Measurements from ENCODE around the gene DCDC2C. TPM values are rescaled to one million over a fixed set of nuclear protein-coding genes. Genes with fewer than 3 reads are reported as not detected.

The DCDC2C gene
- total and polyA plus RNA-seq, 2 donors (not counting 3 experiments of a cell fraction or from before 2014, with no cell fraction given), result not detected

DNA sequence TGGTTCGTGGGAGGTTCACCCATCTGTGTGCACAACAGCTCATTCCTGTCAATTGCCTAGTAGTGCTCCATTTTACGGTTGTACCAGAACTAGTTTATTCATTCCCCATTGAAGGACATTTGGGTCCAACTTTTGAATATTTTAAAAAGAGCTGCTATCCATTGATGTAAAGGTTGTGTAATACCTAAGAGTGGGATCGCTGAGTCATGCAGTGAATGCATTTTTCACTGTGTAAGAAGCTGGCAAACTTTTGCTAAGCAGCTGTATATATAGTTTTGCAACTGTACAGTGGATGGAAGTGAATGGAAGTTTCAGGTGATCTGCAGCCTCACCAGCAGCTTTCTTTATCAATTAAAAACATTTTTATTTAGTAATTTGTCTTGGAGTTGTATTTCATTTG lies 104.5 kb downstream of the DCDC2C start:
- CTCF ChIA-PET, result interaction anchor here (1.7 kb wide), 1 partner anchor 80 kb away, joined by 5 read pairs; no protein-coding TSS in a partner anchor

More for the DNA sequence above, 104.5 kb downstream of the DCDC2C start:
- H3K9me3 ChIP-seq (replicated peaks; ENCODE audit: control insufficient read depth, insufficient read depth, low read length), result no peaks in the 10 kb centered on the region
- intact Hi-C loops (cut with micrococcal nuclease), result no loop called here
- DNase-seq (ENCODE audit: low read depth, low spot score), result no peak
- BruUV-seq (replicated peaks), result no TSS peak
- no peaks in the 10 kb centered on the region for H3K4me1 ChIP-seq (ENCODE audit: control insufficient read depth, extremely low read depth, insufficient read depth, low read length)
- no peaks in the 10 kb centered on the region for H3K27me3 ChIP-seq (ENCODE audit: control insufficient read depth in 2 of 2, insufficient read depth in 2 of 2, low read length in 2 of 2)
- no peaks in the 10 kb centered on the region for H3K79me2 ChIP-seq (ENCODE audit: control insufficient read depth, insufficient read depth, low read length)
- no peak overlapping the region for H3K4me3 ChIP-seq (replicated peaks in 1 of 3; ENCODE audit: insufficient read depth in 1 of 3, low read depth in 1 of 3, low read length in 3 of 3)
- dilution Hi-C loops (cut with MboI; ENCODE audit: extremely low pct_ligation_motif_present, low sequenced_read_pairs), result no loop called here
- H3K4me2 ChIP-seq (ENCODE audit: insufficient read depth, low read length), result no peak overlapping the region
- no peak overlapping the region for H2AFZ ChIP-seq (ENCODE audit: low read depth, low read length)
- H3K27ac ChIP-seq (ENCODE audit: insufficient read depth, low read depth, low read length), result no peak overlapping the region
- POLR2A ChIA-PET, result no interaction called here
- no peak overlapping the region for H3K9ac ChIP-seq (replicated peaks; ENCODE audit: extremely low read depth, insufficient read depth, low read length)
- FAIRE-seq, result no peak
- TF ChIP-seq POLR2AphosphoS5 (IDR thresholded peaks at IDR 0.05; ENCODE audit: insufficient read depth, low read depth, low read length), result no peak
- no peak for TF ChIP-seq GATA2 (IDR thresholded peaks at IDR 0.05; ENCODE audit: insufficient read depth, insufficient read length, low read depth, low read length)
- no peak for TF ChIP-seq POLR2A (IDR thresholded peaks at IDR 0.05; ENCODE audit: low read depth, low read length)
- no peak for TF ChIP-seq JUN (IDR thresholded peaks at IDR 0.05; ENCODE audit: borderline replicate concordance, insufficient read depth, insufficient read length, low read depth)
- no peak for TF ChIP-seq FOS (IDR thresholded peaks at IDR 0.05; ENCODE audit: borderline replicate concordance, insufficient read depth, low read length)
- TF ChIP-seq, protein P1, sequence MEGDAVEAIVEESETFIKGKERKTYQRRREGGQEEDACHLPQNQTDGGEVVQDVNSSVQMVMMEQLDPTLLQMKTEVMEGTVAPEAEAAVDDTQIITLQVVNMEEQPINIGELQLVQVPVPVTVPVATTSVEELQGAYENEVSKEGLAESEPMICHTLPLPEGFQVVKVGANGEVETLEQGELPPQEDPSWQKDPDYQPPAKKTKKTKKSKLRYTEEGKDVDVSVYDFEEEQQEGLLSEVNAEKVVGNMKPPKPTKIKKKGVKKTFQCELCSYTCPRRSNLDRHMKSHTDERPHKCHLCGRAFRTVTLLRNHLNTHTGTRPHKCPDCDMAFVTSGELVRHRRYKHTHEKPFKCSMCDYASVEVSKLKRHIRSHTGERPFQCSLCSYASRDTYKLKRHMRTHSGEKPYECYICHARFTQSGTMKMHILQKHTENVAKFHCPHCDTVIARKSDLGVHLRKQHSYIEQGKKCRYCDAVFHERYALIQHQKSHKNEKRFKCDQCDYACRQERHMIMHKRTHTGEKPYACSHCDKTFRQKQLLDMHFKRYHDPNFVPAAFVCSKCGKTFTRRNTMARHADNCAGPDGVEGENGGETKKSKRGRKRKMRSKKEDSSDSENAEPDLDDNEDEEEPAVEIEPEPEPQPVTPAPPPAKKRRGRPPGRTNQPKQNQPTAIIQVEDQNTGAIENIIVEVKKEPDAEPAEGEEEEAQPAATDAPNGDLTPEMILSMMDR (IDR thresholded peaks at IDR 0.05; ENCODE audit: extremely low read depth in 1 of 2, insufficient read depth in 1 of 2, low read depth in 1 of 2, low read length in 2 of 2), result no peak
- TF ChIP-seq MYC (IDR thresholded peaks at IDR 0.05; ENCODE audit: low read depth, low read length), result no peak
- no peak for TF ChIP-seq EZH2 (IDR thresholded peaks at IDR 0.05; ENCODE audit: borderline replicate concordance, low read depth, low read length, severe bottlenecking)
- TF ChIP-seq, protein P2, sequence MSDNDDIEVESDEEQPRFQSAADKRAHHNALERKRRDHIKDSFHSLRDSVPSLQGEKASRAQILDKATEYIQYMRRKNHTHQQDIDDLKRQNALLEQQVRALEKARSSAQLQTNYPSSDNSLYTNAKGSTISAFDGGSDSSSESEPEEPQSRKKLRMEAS (IDR thresholded peaks at IDR 0.05; ENCODE audit: insufficient read depth, insufficient read length), result no peak
- no peaks in the 10 kb centered on the region for H4K20me1 ChIP-seq (replicated peaks; ENCODE audit: control insufficient read depth, extremely low read depth, insufficient read depth, low read length)
- H3K9me1 ChIP-seq (replicated peaks; ENCODE audit: control insufficient read depth, extremely low read depth, insufficient read depth, low read length), result no peaks in the 10 kb centered on the region
- no peaks in the 10 kb centered on the region for H3K36me3 ChIP-seq (ENCODE audit: control insufficient read depth in 2 of 2, extremely low read depth in 1 of 2, insufficient read depth in 2 of 2, low read length in 2 of 2)
